ENCODE measurements around the gene AADACL3. TPM values are rescaled to one million over a fixed set of nuclear protein-coding genes. Genes with fewer than 3 reads are reported as not detected.

AADACL3 gene
- total and polyA plus RNA-seq, 2 experiments from 2014 or later = not detected

DNA sequence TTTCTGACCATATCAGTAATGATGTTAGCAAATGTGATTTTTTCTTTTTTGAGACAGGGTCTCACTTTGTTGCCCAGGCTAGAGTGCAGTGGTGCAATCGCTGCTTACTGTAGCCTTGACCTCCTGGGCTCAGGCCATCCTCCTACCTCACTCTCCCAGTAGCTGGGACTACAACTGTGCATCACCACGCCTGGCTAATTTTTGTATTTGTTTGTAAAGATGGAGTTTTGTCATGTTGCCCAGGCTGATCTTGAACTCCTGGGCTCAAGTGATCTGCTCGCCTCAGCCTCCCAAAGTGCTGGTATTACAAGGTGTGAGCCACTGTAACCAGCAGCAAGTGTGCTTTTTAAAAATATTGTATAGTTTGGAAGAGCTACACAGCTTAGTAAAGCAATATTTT is 26.0 kb downstream of the AADACL3 start:
- Histone ChIP-seq H3K79me2 (ENCODE audit: insufficient read depth) (no peaks in the 10 kb centered on the region), H3K27ac (no peak overlapping the region), H3K4me3 (no peak overlapping the region), H3K9me2 (ENCODE audit: insufficient read depth) (no peaks in the 10 kb centered on the region), H3K27me3 (replicated peaks; ENCODE audit: insufficient read depth) (no peaks in the 10 kb centered on the region), H4K20me1 (ENCODE audit: insufficient read depth) (no peaks in the 10 kb centered on the region; the same call in 1 of the 2 replicates), H3K36me3 (ENCODE audit: low read depth) (no peaks in the 10 kb centered on the region), H3K9me3 (ENCODE audit: low read depth) (no peaks in the 10 kb centered on the region), H3F3A (ENCODE audit: insufficient read depth) (no peaks in the 10 kb centered on the region), H3K4me1 (ENCODE audit: insufficient read depth) (no peaks in the 10 kb centered on the region), H3K9ac (no peak overlapping the region), H2AFZ (no peak overlapping the region), H3K4me2 (ENCODE audit: unreplicated experiment) (no peak overlapping the region)
- in situ Hi-C loops (cut with MboI) = no loop called here
- no peak for DNase-seq
- WGBS, 2 experiments (ENCODE audit: low coverage in 1 of 2, low lambda C conversion rate in 2 of 2, missing lambda C conversion rate in 2 of 2) = 18 to 22% methylated on average over 3 of the region's 3 CpGs
- TF ChIP-seq EZH2phosphoT487 (IDR thresholded peaks at IDR 0.05; ENCODE audit: insufficient read depth, low read depth) = no peak

- H2AFZ ChIP-seq = peak overlapping the region; percentile 19; the same call in 1 of the 2 replicates
- H3K4me3 ChIP-seq = no peak overlapping the region
- 18 to 20% methylated on average over 3 of the region's 3 CpGs for WGBS, 2 experiments (ENCODE audit: low coverage in 1 of 2, low lambda C conversion rate in 2 of 2, missing lambda C conversion rate in 2 of 2)
- H3K9me3 ChIP-seq (ENCODE audit: low read depth) = peaks cover 4% of the 10 kb centered on the region
- no peaks in the 10 kb centered on the region for H3K79me2 ChIP-seq (ENCODE audit: insufficient read depth)
- no peak overlapping the region for H3K4me2 ChIP-seq (ENCODE audit: unreplicated experiment)
- no peaks in the 10 kb centered on the region for H3K36me3 ChIP-seq (ENCODE audit: low read depth)
- no peaks in the 10 kb centered on the region for H3F3A ChIP-seq (ENCODE audit: insufficient read depth)
- H3K9ac ChIP-seq = no peak overlapping the region
- no peak overlapping the region for H3K27ac ChIP-seq
- peak; percentile 24 for DNase-seq
- H4K20me1 ChIP-seq (ENCODE audit: insufficient read depth) = no peaks in the 10 kb centered on the region; the same call in 1 of the 2 replicates
- TF ChIP-seq EZH2 (IDR thresholded peaks at IDR 0.05; ENCODE audit: insufficient read depth, poor library complexity, severe bottlenecking) (no peak), EZH2phosphoT487 (IDR thresholded peaks at IDR 0.05; ENCODE audit: insufficient read depth, low read depth) (no peak)
- no peaks in the 10 kb centered on the region for H3K27me3 ChIP-seq (replicated peaks; ENCODE audit: insufficient read depth)
- no peaks in the 10 kb centered on the region for H3K4me1 ChIP-seq (ENCODE audit: insufficient read depth)
- in situ Hi-C loops (cut with MboI) = no loop called here
- no peaks in the 10 kb centered on the region for H3K9me2 ChIP-seq (ENCODE audit: insufficient read depth)
These were observed 29.4 kb downstream of the AADACL3 start for GRCh38 chr1:12745126-12745991.

- Histone ChIP-seq H2AFZ (peak within 1 kb of the TSS; percentile 19; the same call in 1 of the 2 replicates), H3K9me3 (ENCODE audit: low read depth) (peaks cover 4% of the 10 kb centered on the region), H3K9me2 (ENCODE audit: insufficient read depth) (no peaks in the 10 kb centered on the region), H3K4me1 (ENCODE audit: insufficient read depth) (no peaks in the 10 kb centered on the region), H3K27me3 (replicated peaks; ENCODE audit: insufficient read depth) (no peaks in the 10 kb centered on the region), H3K79me2 (ENCODE audit: insufficient read depth) (no peaks in the 10 kb centered on the region), H3K4me2 (ENCODE audit: unreplicated experiment) (no peak within 1 kb of the TSS), H3K36me3 (ENCODE audit: low read depth) (no peaks in the 10 kb centered on the region), H4K20me1 (ENCODE audit: insufficient read depth) (no peaks in the 10 kb centered on the region; the same call in 1 of the 2 replicates), H3F3A (ENCODE audit: insufficient read depth) (no peaks in the 10 kb centered on the region), H3K27ac (no peak within 1 kb of the TSS), H3K4me3 (no peak within 1 kb of the TSS), H3K9ac (no peak within 1 kb of the TSS)
- in situ Hi-C loops (cut with MboI) = no loop called here
- DNase-seq = peak; percentile 52
- no peak for TF ChIP-seq EZH2 (IDR thresholded peaks at IDR 0.05; ENCODE audit: insufficient read depth, poor library complexity, severe bottlenecking)
- no peak for TF ChIP-seq EZH2phosphoT487 (IDR thresholded peaks at IDR 0.05; ENCODE audit: insufficient read depth, low read depth)
- WGBS, 2 experiments (ENCODE audit: low coverage in 1 of 2, low lambda C conversion rate in 2 of 2, missing lambda C conversion rate in 2 of 2) = 5 to 10% methylated on average over 2 of the region's 2 CpGs
These were observed 30.0 kb downstream of the AADACL3 start, which contains the start of gene CFAP107 for GRCh38 chr1:12745992-12746323. Gene CFAP107 (plus strand): TSS chr1:12746200. CDS start chr1:12746431, 231 bp downstream.

- H3K27ac ChIP-seq = no peak overlapping the region
- TF ChIP-seq EZH2phosphoT487 (IDR thresholded peaks at IDR 0.05; ENCODE audit: insufficient read depth, low read depth) (no peak), EZH2 (IDR thresholded peaks at IDR 0.05; ENCODE audit: insufficient read depth, poor library complexity, severe bottlenecking) (no peak)
- no peaks in the 10 kb centered on the region for H3K27me3 ChIP-seq (replicated peaks; ENCODE audit: insufficient read depth)
- no peaks in the 10 kb centered on the region for H3K79me2 ChIP-seq (ENCODE audit: insufficient read depth)
- peaks cover 4% of the 10 kb centered on the region for H3K9me3 ChIP-seq (ENCODE audit: low read depth)
- H3K9me2 ChIP-seq (ENCODE audit: insufficient read depth) = no peaks in the 10 kb centered on the region
- no peak overlapping the region for H2AFZ ChIP-seq
- H3F3A ChIP-seq (ENCODE audit: insufficient read depth) = no peaks in the 10 kb centered on the region
- H3K4me1 ChIP-seq (ENCODE audit: insufficient read depth) = no peaks in the 10 kb centered on the region
- H3K9ac ChIP-seq = no peak overlapping the region
- H3K36me3 ChIP-seq (ENCODE audit: low read depth) = no peaks in the 10 kb centered on the region
- H3K4me2 ChIP-seq (ENCODE audit: unreplicated experiment) = no peak overlapping the region
- DNase-seq = no peak
- H4K20me1 ChIP-seq (ENCODE audit: insufficient read depth) = no peaks in the 10 kb centered on the region; the same call in 1 of the 2 replicates
- in situ Hi-C loops (cut with MboI) = no loop called here
- H3K4me3 ChIP-seq = no peak overlapping the region
These were observed 33.0 kb downstream of the AADACL3 start for GRCh38 chr1:12748778-12749355.
